GM15510 (cell line): ENCODE measurements around the gene HSPA9.

Source experiments
- POLR2A ChIP-seq: IDR thresholded peaks from 3 replicates; pipeline ENCODE4 v1.6.1; 2011; ENCODE audit warnings: borderline replicate concordance; ENCODE audit not compliant: insufficient read length; ENCODE audit errors: extremely low read depth

The HSPA9 gene

GRCh38 chr5:138575194-138576015, at the start of gene HSPA9:
Gene HSPA9, minus strand, starts transcription at chr5:138575401. Its CDS starts 83 bp downstream, at chr5:138575318.
- TF ChIP-seq POLR2A = peak; percentile 87

GRCh38 chr5:138623053-138623452, 47.9 kb upstream of the HSPA9 start:
- TF ChIP-seq POLR2A = no peak

DNA sequence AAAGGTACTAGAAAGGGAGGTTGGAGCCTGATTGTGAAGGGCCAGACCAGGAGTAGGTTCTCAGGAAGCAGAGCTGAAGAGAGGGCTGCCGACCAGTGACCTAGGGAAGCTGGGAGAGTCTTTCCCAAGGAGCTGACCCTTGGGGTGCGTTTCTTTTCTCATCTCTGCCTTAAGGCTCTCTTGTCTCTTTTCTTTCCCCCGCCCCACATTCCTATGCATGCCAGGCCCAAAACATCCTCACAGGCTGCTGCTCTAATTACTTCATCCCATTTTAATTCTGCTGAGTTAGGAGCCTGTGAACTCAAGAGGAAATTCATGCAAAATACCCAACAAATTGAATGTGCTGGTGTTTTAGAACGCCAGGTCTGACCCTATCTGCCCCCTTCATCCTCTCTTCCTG, 46.9 kb upstream of the HSPA9 start:
- no peak for TF ChIP-seq POLR2A

GRCh38 chr5:138620663-138621224, 45.5 kb upstream of the HSPA9 start:
- no peak for TF ChIP-seq POLR2A

DNA sequence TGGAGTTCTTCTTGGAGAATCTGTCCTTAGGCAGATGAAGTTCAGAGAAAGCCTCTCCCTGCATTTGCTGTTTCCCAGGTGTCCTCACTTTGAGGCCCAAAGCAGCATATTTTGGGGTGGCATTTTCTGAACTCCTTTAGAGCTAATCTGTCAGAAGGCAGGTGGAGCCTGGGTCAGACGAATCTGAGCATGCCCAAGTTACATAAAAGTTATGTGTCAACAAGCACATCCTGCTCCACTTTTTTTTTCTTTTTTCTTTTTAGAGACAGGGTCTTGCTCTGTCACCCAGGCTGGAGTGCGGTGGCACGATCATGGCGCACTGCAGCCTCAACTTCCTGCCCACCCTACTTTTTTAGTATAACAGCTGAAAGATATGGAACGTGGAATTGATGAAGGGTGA, 41.3 kb upstream of the HSPA9 start:
- no peak for TF ChIP-seq POLR2A

DNA sequence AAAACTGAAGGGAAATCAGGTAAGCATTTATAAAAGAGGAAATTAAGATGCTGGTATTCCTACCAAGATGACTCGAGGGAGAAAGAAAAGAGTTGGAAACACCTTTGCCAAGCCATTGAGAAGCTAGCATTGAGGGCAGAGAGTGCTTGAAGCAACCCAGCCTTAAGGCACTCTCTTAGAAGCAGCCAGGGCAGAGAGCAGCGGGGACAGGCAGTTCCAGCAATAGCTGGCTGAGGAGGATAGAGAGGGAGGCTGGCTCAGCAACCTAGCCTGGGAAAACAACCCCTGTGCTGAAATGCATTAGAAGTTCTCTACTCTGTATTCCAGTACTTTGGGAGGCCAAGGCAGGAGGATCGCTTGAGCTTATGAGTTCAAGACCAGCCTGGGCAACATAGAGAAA, 40.3 kb upstream of the HSPA9 start:
- TF ChIP-seq POLR2A = no peak

DNA sequence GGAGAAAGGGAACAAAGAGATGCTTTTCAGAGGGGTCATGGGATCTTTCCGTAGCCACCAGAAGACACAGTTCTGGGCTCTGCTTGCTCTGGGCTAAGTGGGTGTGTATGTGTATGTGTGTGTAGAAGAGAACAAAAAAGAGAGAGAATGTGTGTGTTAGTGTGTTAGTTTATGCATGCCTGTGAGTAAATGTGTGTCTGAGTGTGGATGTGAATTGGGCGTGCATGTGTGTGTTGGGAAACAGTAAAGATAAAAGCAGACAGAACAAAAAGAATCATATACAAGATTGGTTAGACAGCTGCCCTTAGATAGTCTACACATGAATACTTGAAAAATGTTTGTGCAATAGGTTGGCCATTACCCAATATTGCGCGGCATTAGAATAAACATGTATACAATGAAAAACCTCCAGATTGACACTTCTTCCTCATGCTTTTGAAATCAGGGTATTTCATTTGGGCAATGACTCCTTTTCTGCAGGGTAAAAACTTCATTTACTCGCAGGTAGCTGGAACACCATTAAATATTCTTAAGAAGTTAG, 36.5 kb upstream of the HSPA9 start:
- TF ChIP-seq POLR2A = no peak

- TF ChIP-seq POLR2A = no peak
Measured at GRCh38 chr5:138610918-138611677, 35.9 kb upstream of the HSPA9 start.

DNA sequence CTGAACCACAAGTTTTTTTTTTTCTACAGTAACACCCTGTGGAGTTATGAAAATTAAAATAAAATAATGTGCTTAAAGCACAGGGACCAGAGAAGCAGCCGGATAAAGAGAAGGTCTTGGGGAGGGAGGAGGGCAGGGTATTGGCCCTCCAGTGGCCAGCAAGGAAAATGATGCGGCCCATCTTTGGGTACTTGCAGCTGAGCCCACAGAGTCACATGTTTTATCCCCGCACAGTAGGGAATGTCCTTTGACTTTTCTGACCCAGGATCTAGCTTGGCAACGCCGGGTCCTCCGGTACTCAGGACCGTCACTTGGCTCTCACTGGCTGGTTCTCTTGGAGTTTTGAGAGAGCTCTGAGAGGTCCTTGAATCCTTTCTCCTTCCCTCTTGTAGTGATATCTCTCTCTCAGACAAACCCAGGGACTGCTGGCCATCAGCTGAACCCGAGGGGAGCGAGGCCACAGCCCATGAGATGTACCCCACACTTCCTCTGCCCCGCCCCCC, 35.3 kb upstream of the HSPA9 start:
- no peak for TF ChIP-seq POLR2A

- TF ChIP-seq POLR2A = no peak
Measured at GRCh38 chr5:138606378-138607064, 31.3 kb upstream of the HSPA9 start.

DNA sequence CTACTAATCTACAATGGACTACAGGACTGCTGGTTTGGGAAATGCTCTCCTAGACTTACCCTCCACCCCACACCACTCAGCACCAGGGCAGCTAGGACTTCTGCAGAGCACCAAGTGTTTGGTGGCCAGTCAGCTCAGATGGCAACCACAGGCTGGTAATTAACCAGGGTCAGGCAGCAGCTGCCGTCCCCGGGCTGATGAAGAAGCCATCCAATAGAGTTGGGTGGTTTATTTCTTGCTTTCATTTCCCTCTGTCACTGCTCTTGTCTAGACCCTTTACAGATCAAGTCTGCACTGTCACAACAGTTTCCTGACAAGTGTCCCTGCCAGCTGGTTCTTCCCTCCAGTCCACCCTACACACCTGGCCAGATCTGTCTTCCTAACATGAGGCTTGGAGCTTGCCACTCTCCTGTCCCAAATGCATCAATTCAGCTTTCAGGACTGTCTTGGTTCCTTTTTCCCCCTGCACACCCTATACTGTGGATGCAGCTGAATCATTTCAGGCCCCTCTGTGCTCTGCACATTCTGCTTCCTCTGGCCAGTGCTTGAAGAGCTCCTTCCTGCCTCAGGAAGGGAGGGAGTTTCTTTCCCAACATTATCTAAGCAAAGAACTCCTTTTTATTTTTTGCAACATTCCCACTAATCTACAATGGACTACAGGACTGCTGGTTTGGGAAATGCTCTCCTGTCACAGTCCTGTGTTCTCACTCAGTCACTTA, 30.2 kb upstream of the HSPA9 start:
- no peak for TF ChIP-seq POLR2A

- no peak for TF ChIP-seq POLR2A
Measured at GRCh38 chr5:138604176-138604785, 29.1 kb upstream of the HSPA9 start.

DNA sequence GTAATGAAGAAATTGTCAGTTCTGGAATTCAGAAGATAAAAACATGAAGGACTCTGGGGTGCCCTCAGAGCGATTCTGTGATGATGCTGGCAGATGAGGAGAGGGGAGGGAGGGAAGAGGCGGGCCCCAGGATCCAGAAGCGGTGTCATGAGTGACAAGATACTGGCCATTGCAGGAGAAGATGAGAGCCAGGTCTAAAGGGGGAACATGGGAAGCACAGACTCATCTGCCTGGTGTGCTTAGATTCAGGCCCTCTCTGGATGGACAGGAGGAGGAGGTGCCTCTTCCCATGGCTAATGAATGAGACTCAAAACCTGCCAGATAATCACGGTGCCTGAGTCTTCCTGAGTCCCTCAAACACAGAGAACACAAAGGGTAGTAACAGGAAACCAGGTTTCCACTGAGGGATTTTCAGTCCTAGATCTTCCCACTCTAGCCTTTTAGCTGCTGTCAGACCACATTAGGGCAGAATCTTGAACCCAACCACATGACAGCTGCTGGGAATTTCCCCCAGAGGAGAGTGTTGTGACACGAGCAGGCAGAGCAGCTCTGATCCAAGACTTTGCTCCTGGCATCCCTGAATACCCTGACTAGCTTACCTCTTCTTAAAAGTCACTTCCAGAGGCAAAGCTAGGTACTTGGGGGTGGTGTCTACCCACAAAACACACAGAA, 28.2 kb upstream of the HSPA9 start:
- no peak for TF ChIP-seq POLR2A
